ENCODE results near the gene RAB10. TPM values are rescaled to one million over a fixed set of nuclear protein-coding genes. Genes with fewer than 3 reads are reported as not detected.

The RAB10 gene
- polyA plus RNA-seq, 1 donor from 2014 or later: 169 TPM

- H3K27ac ChIP-seq (ENCODE audit: low read length): no peak overlapping the region
- no peak overlapping the region for H2AFZ ChIP-seq (ENCODE audit: low read depth, low read length)
- no peaks in the 10 kb centered on the region for H3F3A ChIP-seq (ENCODE audit: insufficient read depth, low read length, poor library complexity, severe bottlenecking)
- H3K4me3 ChIP-seq (ENCODE audit: low read length): no peak overlapping the region
- no peaks in the 10 kb centered on the region for H3K9me2 ChIP-seq (ENCODE audit: insufficient read depth, low read length)
- no peaks in the 10 kb centered on the region for H4K20me1 ChIP-seq (ENCODE audit: insufficient read depth)
- no peaks in the 10 kb centered on the region for H3K36me3 ChIP-seq (ENCODE audit: insufficient read depth, low read length)
- no peaks in the 10 kb centered on the region for H3K27me3 ChIP-seq (ENCODE audit: insufficient read depth, low read depth, low read length)
- no peak overlapping the region for H3K9ac ChIP-seq (ENCODE audit: low read length)
- H3K4me2 ChIP-seq (ENCODE audit: low read length): no peak overlapping the region
- no peaks in the 10 kb centered on the region for H3K9me3 ChIP-seq (ENCODE audit: low read length)
- TF ChIP-seq MXI1 (conservative IDR thresholded peaks at IDR 0.05; ENCODE audit: poor library complexity, severe bottlenecking) (no peak), EP300 (conservative IDR thresholded peaks at IDR 0.05; ENCODE audit: poor library complexity, severe bottlenecking) (no peak), SMC3 (conservative IDR thresholded peaks at IDR 0.05; ENCODE audit: poor library complexity) (no peak), RAD21 (conservative IDR thresholded peaks at IDR 0.05) (no peak), POLR2AphosphoS5 (IDR thresholded peaks at IDR 0.05) (no peak), TAF1 (IDR thresholded peaks at IDR 0.05; ENCODE audit: low read depth) (no peak), CTCF (IDR thresholded peaks at IDR 0.05; ENCODE audit: poor library complexity, severe bottlenecking) (no peak), EZH2 (IDR thresholded peaks at IDR 0.05; ENCODE audit: borderline replicate concordance, insufficient read depth, low read length, poor library complexity, severe bottlenecking) (no peak), REST (IDR thresholded peaks at IDR 0.05; ENCODE audit: borderline replicate concordance) (no peak)
- H3K79me2 ChIP-seq (replicated peaks; ENCODE audit: insufficient read depth, low read length): peaks cover 59% of the 10 kb centered on the region
Measured at GRCh38 chr2:26076001-26076587, 42.2 kb downstream of the RAB10 start.

GRCh38 chr2:26077291-26077690 is 43.4 kb downstream of the RAB10 start:
- Histone ChIP-seq H3K4me2 (ENCODE audit: low read length) (no peak overlapping the region), H3K9me2 (ENCODE audit: insufficient read depth, low read length) (no peaks in the 10 kb centered on the region), H3F3A (ENCODE audit: insufficient read depth, low read length, poor library complexity, severe bottlenecking) (no peaks in the 10 kb centered on the region), H2AFZ (ENCODE audit: low read depth, low read length) (no peak overlapping the region), H4K20me1 (ENCODE audit: insufficient read depth) (no peaks in the 10 kb centered on the region), H3K79me2 (replicated peaks; ENCODE audit: insufficient read depth, low read length) (peaks cover 52% of the 10 kb centered on the region), H3K9ac (ENCODE audit: low read length) (no peak overlapping the region), H3K27me3 (ENCODE audit: insufficient read depth, low read depth, low read length) (no peaks in the 10 kb centered on the region), H3K27ac (ENCODE audit: low read length) (no peak overlapping the region), H3K9me3 (ENCODE audit: low read length) (no peaks in the 10 kb centered on the region), H3K4me3 (ENCODE audit: low read length) (no peak overlapping the region), H3K36me3 (ENCODE audit: insufficient read depth, low read length) (no peaks in the 10 kb centered on the region)
- TF ChIP-seq MXI1 (conservative IDR thresholded peaks at IDR 0.05; ENCODE audit: poor library complexity, severe bottlenecking) (no peak), RAD21 (conservative IDR thresholded peaks at IDR 0.05) (no peak)
